GM12878 (cell line): ENCODE data around the gene CLDN9. TPM values are rescaled to one million over a fixed set of nuclear protein-coding genes. Genes with fewer than 3 reads are reported as not detected.

ENCODE experiments used
- BACH1 ChIP-seq: fragments of 450-650 bp; IDR thresholded peaks from 2 replicates; pipeline ENCODE4 v1.6.1; 2017; ENCODE audit warnings: mild to moderate bottlenecking, borderline replicate concordance
- BCL11A ChIP-seq: IDR thresholded peaks from 2 replicates; pipeline ENCODE4 v1.6.1; 2011; ENCODE audit warnings: low read depth, low read length
- CREM ChIP-seq: IDR thresholded peaks from 2 replicates; pipeline ENCODE4 v1.6.1; 2014; ENCODE audit warnings: antibody characterized with exemption, low read depth
- DPF2 ChIP-seq: fragments of 450-650 bp; IDR thresholded peaks from 2 replicates; pipeline ENCODE4 v1.6.1; 2017; ENCODE audit warnings: mild to moderate bottlenecking
- EED ChIP-seq: sonication (generic); IDR thresholded peaks from 2 replicates; pipeline ENCODE4 v1.6.1; 2016; ENCODE audit warnings: antibody characterized with exemption, low read depth
- EGR1 ChIP-seq, 2 experiments: IDR thresholded peaks; 1 replicate in 1 of 2; 2 replicates in 1 of 2; pipeline ENCODE4 v1.6.1; 2011 to 2012; ENCODE audit warnings: low read depth in 2 of 2, low read length in 2 of 2, borderline replicate concordance in 1 of 2, mild to moderate bottlenecking in 1 of 2, moderate library complexity in 1 of 2
- FOXK2 ChIP-seq: fragments of 450-650 bp; IDR thresholded peaks from 2 replicates; pipeline ENCODE4 v1.6.1; 2017; ENCODE audit warnings: mild to moderate bottlenecking, moderate library complexity
- KLF5 ChIP-seq: fragments of 450-650 bp; IDR thresholded peaks from 2 replicates; pipeline ENCODE4 v1.6.1; 2014; ENCODE audit warnings: mild to moderate bottlenecking; ENCODE audit not compliant: partially characterized antibody
- LARP7 ChIP-seq: fragments of 450-650 bp; IDR thresholded peaks from 2 replicates; pipeline ENCODE4 v1.6.1; 2017; ENCODE audit warnings: mild to moderate bottlenecking
- NFYB ChIP-seq: IDR thresholded peaks from 2 replicates; pipeline ENCODE4 v1.6.1; 2011; ENCODE audit warnings: low read depth, mild to moderate bottlenecking, low read length, improper control_type of control experiment, moderate library complexity; ENCODE audit not compliant: insufficient read depth
- RB1 ChIP-seq: fragments of 450-650 bp; formaldehyde crosslinking; IDR thresholded peaks from 2 replicates; pipeline ENCODE4 v1.6.1; 2017; ENCODE audit warnings: mild to moderate bottlenecking, borderline replicate concordance
- SIN3A ChIP-seq: IDR thresholded peaks from 2 replicates; pipeline ENCODE4 v1.6.1; 2012; ENCODE audit warnings: low read depth, low read length, improper control_type of control experiment
- SMAD5 ChIP-seq: IDR thresholded peaks from 2 replicates; pipeline ENCODE4 v1.6.1; 2016; ENCODE audit warnings: antibody characterized with exemption, low read depth
- SMC3 ChIP-seq: IDR thresholded peaks from 2 replicates; pipeline ENCODE4 v1.6.1; 2011; ENCODE audit warnings: low read length, improper control_type of control experiment, borderline replicate concordance
- ZNF24 ChIP-seq: fragments of 450-650 bp; IDR thresholded peaks from 2 replicates; pipeline ENCODE4 v1.6.1; 2017; ENCODE audit warnings: antibody characterized with exemption, mild to moderate bottlenecking
- ZNF274 ChIP-seq: IDR thresholded peaks from one replicate; pipeline ENCODE4 v1.8.0; 2011; ENCODE audit not compliant: insufficient read length, insufficient read depth
- polyA plus RNA-seq, 11 experiments: library from polyadenylated mRNA; depleted of rRNA in 4 of 11; unstranded in 6 of 11; stranded (reverse) in 5 of 11; fragments of >200 nt; fragmentation: Nextera tagmentation in 4 of 11; fragmentation: Illumina TruSeq in 1 of 11; extraction: Ambion mirVana in 4 of 11; extraction: Trizol in 1 of 11; gene quantifications; 1 replicate in 1 of 11; 2 replicates in 10 of 11; pipeline versions ENCODE4 v1.2.1 to v1.2.3, GENCODE V29; 2011 to 2016; ENCODE audit warnings: inconsistent platforms in 2 of 11, missing spikeins in 2 of 11, low read depth in 1 of 11
- total RNA-seq, 4 experiments: library from RNA; depleted of rRNA in 3 of 4; stranded (reverse); fragments of >200 nt in 3 of 4; fragmentation: Illumina TruSeq in 1 of 4; extraction: Trizol in 1 of 4; gene quantifications; 2 replicates each; pipeline versions ENCODE4 v1.2.1 to v1.2.3, GENCODE V29; 2013 to 2021
- TF ChIP-seq, protein P1 (sequence below), 3 experiments: IDR thresholded peaks in 2 of 3; conservative IDR thresholded peaks in 1 of 3; 2 replicates each; pipeline ENCODE4 v1.5.1; 2011; ENCODE audit warnings: low read depth in 3 of 3, low read length in 3 of 3, mild to moderate bottlenecking in 3 of 3, control low read depth in 2 of 3, moderate library complexity in 2 of 3, inconsistent platforms in 1 of 3, mixed read lengths in 1 of 3; ENCODE audit not compliant: control insufficient read depth in 2 of 3, insufficient read depth in 1 of 3; ENCODE audit errors: extremely low read depth in 1 of 3
- TF ChIP-seq, protein P2 (sequence below): fragments of 450-650 bp; IDR thresholded peaks from 2 replicates; pipeline ENCODE4 v1.6.1; 2017; ENCODE audit warnings: low read depth, mild to moderate bottlenecking, moderate library complexity
- TF ChIP-seq, protein P3 (sequence below): IDR thresholded peaks from 2 replicates; pipeline ENCODE4 v1.6.1; 2011; ENCODE audit warnings: borderline replicate concordance, low read depth, mild to moderate bottlenecking, moderate library complexity, mixed read lengths, low read length; ENCODE audit not compliant: insufficient read depth; ENCODE audit errors: extremely low read length
- TF ChIP-seq, protein P4 (sequence below): fragments of 450-650 bp; IDR thresholded peaks from 2 replicates; pipeline ENCODE4 v1.6.1; 2017; ENCODE audit warnings: antibody characterized with exemption, mild to moderate bottlenecking, moderate library complexity
- TF ChIP-seq, protein P5 (sequence below): IDR thresholded peaks from 2 replicates; pipeline ENCODE4 v1.6.1; 2012; ENCODE audit warnings: low read depth, low read length, improper control_type of control experiment

Gene CLDN9
- total and polyA plus RNA-seq, 10 of the 15 experiments (the other 5 are each of a cell fraction or from before 2014, with no cell fraction given), result not detected

DNA sequence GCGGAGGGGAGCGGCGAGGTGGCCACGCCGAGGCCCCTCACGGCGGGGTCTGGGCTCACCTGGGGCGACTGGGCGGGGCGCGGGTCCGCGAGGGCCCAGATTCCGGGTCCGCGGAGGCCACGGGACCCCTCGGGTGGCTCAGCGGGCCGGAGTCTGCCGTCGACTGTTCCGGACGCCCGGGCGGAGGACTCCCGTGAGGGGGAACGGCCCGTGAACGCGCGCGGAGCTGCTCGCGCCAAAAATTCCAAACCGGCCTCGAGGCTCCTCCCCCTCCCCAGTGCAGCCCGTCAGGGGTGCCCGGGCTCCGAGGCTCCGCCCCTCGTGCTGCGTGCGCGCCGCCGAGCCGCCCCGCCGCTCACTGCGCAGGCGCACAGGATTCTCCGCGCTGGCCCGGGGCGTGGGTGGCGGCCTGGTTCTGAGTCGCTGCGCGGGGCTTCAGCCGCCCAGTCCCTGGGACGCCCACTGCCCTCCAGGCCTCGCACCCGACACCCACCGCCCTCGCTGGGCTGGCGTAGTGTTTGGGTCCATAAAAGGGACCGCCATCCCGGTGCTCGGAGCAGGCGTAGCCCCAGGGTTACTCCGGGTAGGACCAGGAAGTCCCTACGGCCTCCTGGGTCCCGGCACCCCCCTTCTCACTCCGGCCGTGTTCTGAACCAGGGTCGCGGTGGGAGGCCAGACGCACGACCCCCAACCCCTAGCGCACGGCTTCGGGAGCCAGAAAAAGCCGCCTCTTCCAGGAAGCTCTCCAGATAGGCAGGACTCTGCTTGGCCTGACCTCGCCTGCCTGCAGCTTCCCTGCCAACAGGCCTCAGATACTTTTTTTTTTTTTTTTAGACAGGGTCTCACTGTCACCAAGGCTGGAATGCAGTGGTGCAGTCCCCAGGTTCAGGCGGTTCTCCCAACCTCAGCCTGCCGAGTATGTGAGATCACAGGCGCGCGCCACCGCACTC, 32.2 kb upstream of the CLDN9 start, which contains the start of gene PKMYT1 (continued):
- TF ChIP-seq SMAD5 (peak; percentile 87), SMC3 (no peak), EGR1 (IDR thresholded peaks at IDR 0.05; ENCODE audit: borderline replicate concordance in 1 of 2, low read depth in 2 of 2, low read length in 2 of 2) (peak in 1 of 2 experiments; percentile 99; a peak in 2 of 3 replicates), CREM (no peak), ZNF24 (no peak), BCL11A (no peak), NFYB (peak; percentile 51; the same call in 1 of the 2 replicates), DPF2 (peak; percentile 67; the same call in 1 of the 2 replicates), ZNF274 (no peak), KLF5 (peak; percentile 50), BACH1 (peak; percentile 77), EED (no peak), RB1 (peak; percentile 81; the same call in 1 of the 2 replicates), SIN3A (peak; percentile 89), LARP7 (peak; percentile 93), FOXK2 (no peak)
- TF ChIP-seq, protein P1, sequence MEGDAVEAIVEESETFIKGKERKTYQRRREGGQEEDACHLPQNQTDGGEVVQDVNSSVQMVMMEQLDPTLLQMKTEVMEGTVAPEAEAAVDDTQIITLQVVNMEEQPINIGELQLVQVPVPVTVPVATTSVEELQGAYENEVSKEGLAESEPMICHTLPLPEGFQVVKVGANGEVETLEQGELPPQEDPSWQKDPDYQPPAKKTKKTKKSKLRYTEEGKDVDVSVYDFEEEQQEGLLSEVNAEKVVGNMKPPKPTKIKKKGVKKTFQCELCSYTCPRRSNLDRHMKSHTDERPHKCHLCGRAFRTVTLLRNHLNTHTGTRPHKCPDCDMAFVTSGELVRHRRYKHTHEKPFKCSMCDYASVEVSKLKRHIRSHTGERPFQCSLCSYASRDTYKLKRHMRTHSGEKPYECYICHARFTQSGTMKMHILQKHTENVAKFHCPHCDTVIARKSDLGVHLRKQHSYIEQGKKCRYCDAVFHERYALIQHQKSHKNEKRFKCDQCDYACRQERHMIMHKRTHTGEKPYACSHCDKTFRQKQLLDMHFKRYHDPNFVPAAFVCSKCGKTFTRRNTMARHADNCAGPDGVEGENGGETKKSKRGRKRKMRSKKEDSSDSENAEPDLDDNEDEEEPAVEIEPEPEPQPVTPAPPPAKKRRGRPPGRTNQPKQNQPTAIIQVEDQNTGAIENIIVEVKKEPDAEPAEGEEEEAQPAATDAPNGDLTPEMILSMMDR (IDR thresholded peaks at IDR 0.05 in 2 of 3, conservative IDR thresholded peaks at IDR 0.05 in 1 of 3; ENCODE audit: control insufficient read depth in 2 of 3, extremely low read depth in 1 of 3, insufficient read depth in 1 of 3, low read depth in 3 of 3, low read length in 3 of 3), result no peak
- TF ChIP-seq, protein P2, sequence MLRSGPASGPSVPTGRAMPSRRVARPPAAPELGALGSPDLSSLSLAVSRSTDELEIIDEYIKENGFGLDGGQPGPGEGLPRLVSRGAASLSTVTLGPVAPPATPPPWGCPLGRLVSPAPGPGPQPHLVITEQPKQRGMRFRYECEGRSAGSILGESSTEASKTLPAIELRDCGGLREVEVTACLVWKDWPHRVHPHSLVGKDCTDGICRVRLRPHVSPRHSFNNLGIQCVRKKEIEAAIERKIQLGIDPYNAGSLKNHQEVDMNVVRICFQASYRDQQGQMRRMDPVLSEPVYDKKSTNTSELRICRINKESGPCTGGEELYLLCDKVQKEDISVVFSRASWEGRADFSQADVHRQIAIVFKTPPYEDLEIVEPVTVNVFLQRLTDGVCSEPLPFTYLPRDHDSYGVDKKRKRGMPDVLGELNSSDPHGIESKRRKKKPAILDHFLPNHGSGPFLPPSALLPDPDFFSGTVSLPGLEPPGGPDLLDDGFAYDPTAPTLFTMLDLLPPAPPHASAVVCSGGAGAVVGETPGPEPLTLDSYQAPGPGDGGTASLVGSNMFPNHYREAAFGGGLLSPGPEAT, result peak; percentile 70
- TF ChIP-seq, protein P3, sequence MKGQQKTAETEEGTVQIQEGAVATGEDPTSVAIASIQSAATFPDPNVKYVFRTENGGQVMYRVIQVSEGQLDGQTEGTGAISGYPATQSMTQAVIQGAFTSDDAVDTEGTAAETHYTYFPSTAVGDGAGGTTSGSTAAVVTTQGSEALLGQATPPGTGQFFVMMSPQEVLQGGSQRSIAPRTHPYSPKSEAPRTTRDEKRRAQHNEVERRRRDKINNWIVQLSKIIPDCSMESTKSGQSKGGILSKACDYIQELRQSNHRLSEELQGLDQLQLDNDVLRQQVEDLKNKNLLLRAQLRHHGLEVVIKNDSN, result no peak
- TF ChIP-seq, protein P4, sequence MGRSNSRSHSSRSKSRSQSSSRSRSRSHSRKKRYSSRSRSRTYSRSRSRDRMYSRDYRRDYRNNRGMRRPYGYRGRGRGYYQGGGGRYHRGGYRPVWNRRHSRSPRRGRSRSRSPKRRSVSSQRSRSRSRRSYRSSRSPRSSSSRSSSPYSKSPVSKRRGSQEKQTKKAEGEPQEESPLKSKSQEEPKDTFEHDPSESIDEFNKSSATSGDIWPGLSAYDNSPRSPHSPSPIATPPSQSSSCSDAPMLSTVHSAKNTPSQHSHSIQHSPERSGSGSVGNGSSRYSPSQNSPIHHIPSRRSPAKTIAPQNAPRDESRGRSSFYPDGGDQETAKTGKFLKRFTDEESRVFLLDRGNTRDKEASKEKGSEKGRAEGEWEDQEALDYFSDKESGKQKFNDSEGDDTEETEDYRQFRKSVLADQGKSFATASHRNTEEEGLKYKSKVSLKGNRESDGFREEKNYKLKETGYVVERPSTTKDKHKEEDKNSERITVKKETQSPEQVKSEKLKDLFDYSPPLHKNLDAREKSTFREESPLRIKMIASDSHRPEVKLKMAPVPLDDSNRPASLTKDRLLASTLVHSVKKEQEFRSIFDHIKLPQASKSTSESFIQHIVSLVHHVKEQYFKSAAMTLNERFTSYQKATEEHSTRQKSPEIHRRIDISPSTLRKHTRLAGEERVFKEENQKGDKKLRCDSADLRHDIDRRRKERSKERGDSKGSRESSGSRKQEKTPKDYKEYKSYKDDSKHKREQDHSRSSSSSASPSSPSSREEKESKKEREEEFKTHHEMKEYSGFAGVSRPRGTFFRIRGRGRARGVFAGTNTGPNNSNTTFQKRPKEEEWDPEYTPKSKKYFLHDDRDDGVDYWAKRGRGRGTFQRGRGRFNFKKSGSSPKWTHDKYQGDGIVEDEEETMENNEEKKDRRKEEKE, result no peak
- TF ChIP-seq, protein P5, sequence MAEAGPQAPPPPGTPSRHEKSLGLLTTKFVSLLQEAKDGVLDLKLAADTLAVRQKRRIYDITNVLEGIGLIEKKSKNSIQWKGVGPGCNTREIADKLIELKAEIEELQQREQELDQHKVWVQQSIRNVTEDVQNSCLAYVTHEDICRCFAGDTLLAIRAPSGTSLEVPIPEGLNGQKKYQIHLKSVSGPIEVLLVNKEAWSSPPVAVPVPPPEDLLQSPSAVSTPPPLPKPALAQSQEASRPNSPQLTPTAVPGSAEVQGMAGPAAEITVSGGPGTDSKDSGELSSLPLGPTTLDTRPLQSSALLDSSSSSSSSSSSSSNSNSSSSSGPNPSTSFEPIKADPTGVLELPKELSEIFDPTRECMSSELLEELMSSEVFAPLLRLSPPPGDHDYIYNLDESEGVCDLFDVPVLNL, result peak; percentile 75; the same call in 1 of the 2 replicates
